GM18507 (cell line): ENCODE data around the gene NQO2.
"Not testable (repeated sequence)": the region's sequence is repeated elsewhere in the genome, so short reads cannot be mapped to it uniquely, and the experiment has no call there.

Source experiments
- DNase-seq: peaks from one replicate; pipeline ENCODE4 v3.0.0; 2011; ENCODE audit warnings: low read depth; ENCODE audit not compliant: insufficient read length; ENCODE audit errors: extremely low spot score
- FAIRE-seq: peaks from 2 replicates; lab custom pipeline; 2011; peaks lifted over from hg19 to GRCh38; lab: Jason Lieb, UNC

NQO2 gene

GRCh38 chr6:3058957-3059356 lies 59.3 kb downstream of the NQO2 start:
- no peak for FAIRE-seq
- no peak for DNase-seq

DNA sequence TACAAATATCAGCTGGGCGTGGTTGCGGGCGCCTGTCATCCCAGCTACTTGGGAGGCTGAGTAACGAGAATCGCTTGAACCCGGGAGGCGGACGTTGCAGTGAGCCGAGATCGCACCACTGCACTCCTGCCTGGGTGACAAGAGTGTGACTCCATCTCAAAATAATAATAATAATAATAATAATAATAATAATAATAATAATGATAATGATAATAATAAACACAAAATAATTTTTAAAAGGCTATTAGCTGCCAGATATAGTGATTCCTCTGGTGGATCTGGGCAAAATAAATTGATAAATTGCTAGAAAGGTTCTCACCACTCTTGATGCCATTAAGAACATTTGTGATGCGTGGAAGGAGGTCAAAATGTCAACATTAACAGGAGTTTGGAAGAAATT lies 60.4 kb downstream of the NQO2 start:
- not testable (repeated sequence) for FAIRE-seq, DNase-seq

GRCh38 chr6:3061501-3061941 lies 61.8 kb downstream of the NQO2 start:
- no peak for FAIRE-seq
- no peak for DNase-seq

- not testable (repeated sequence) for DNase-seq, FAIRE-seq
Observed at GRCh38 chr6:3063340-3063732, 63.6 kb downstream of the NQO2 start.

DNA sequence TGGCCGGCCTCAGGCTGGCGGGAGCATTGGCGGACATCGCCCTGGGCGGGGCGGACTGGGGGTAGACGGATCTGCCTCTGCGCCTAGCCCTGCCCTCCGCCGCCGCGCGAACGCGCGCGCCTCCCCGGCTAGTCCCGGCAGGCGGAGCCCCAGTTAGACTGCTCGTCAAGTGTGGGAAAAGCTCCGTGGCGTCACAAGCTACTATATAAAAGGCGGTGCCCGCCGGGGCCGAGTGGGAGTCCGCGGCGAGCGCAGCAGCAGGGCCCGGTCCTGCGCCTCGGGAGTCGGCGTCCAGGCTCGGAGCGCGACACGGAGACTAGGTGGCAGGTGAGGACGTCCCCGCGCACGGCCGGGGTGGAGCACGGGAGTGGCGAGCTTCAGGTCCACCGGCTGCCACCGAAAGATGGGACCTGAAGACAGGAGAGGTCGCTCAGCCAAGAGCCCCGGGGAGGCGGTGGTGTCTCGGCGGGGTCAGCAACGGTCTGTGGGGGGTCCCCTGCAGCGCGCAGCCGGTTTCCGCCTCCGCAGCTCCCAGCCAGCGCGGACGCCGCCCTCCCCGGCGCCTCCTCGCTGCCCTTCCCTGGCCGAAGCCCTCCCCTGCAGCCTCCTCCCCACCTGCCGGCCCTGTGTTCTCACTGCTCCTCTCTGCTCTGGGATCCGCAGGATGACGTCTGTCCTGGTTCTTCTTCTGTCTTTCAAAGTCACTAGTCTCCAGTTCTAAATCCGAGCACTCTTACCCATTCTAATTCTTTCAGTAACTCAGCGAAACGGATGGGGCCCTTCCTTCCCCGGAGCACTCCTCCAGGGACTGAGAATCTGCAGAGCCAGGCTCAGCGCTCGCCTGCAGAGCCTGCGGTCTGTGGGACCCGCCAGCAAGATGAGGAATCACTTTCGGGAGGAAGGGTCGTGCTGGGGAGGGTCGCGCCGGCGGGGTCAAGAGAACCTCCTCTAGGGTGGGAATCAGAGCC lies 64.3 kb downstream of the NQO2 start:
- peak; percentile 78 for DNase-seq
- peak; percentile 67 for FAIRE-seq

GRCh38 chr6:3068329-3069214 lies 68.9 kb downstream of the NQO2 start, which contains the start of gene RIPK1:
RIPK1 (plus strand) TSS chr6:3068494; CDS start chr6:3076824, 8,330 bp downstream.
- FAIRE-seq: peak; percentile 86
- DNase-seq: peak; percentile 92
